DOHH2 (cell line): ENCODE results near the gene ABHD1.

Source experiments
- EZH2phosphoT487 ChIP-seq: fragments of 200-600 bp; sonication (generic); IDR thresholded peaks from 2 replicates; pipeline ENCODE4 v1.6.1; 2017; ENCODE audit warnings: borderline replicate concordance, mild to moderate bottlenecking, antibody characterized with exemption, low read length, moderate library complexity, mixed read lengths
- TF ChIP-seq, protein P1 (sequence below): fragments of 200-600 bp; sonication (generic); IDR thresholded peaks from one replicate; pipeline ENCODE4 v1.5.1; 2014; ENCODE audit warnings: antibody characterized with exemption, mild to moderate bottlenecking, low read depth, low read length; ENCODE audit not compliant: poor library complexity, severe bottlenecking

DNA sequence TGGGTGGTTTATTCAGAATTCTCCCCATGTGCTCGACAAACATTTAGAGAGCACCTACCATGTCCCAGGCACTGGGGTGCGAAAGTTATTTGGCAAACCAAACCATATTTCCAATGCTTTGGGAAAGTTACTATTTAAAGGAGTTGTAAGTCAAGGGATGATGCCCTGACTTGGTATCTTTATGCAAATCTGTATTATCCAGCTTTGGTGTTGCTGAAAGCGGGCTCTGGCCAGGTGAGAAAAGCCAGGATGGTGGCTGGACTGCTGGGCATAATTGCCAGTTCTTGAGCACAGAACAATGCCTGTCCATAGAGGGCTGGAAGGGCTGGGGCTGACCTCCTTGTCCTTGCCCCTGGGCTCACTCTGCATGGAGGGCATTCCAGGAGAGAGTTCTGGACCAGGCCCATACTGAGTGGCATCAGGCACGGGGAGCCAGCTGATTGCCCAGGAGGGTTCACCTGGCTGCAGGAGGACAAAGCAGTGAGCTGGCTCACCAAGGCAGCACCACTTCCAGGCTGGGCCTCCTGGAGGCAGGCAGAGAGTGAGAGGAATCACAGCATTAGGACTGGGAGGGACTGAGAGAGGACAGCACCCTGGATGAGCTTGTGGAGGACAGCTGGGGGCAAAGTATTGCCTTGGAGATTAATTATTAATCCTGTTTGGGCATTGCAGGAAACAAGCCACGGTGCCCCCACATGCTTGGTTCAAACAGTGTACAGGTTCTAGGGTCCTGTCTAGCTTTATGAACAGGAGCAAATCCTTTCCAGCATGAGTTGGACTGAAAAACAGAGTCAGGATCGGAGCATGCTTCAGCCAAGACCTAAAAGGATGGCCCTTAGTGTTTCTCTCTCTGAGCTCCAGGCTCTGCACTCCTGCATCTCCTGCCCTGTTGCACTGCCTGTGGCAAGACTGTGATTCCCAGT, 29.9 kb upstream of the ABHD1 start:
- TF ChIP-seq, protein P1, sequence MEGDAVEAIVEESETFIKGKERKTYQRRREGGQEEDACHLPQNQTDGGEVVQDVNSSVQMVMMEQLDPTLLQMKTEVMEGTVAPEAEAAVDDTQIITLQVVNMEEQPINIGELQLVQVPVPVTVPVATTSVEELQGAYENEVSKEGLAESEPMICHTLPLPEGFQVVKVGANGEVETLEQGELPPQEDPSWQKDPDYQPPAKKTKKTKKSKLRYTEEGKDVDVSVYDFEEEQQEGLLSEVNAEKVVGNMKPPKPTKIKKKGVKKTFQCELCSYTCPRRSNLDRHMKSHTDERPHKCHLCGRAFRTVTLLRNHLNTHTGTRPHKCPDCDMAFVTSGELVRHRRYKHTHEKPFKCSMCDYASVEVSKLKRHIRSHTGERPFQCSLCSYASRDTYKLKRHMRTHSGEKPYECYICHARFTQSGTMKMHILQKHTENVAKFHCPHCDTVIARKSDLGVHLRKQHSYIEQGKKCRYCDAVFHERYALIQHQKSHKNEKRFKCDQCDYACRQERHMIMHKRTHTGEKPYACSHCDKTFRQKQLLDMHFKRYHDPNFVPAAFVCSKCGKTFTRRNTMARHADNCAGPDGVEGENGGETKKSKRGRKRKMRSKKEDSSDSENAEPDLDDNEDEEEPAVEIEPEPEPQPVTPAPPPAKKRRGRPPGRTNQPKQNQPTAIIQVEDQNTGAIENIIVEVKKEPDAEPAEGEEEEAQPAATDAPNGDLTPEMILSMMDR: no peak
- TF ChIP-seq EZH2phosphoT487: no peak
